GM18873 (cell line): ENCODE data around the gene IGLL1.
"Not testable (repeated sequence)": the region's sequence is repeated elsewhere in the genome, so short reads cannot be mapped to it uniquely, and the experiment has no call there.

Experiments used
- ATAC-seq: cut with Tn5 transposase; IDR thresholded peaks from one replicate; pipeline ENCODE4 v1.9.1; 2021; ENCODE audit warnings: mild to moderate bottlenecking, moderate library complexity, moderate number of reproducible peaks; ENCODE audit not compliant: unreplicated experiment, low FRiP score

IGLL1 gene

GRCh38 chr22:23543506-23544000, 36.5 kb downstream of the IGLL1 start:
- ATAC-seq = not testable (repeated sequence)

GRCh38 chr22:23542933-23543332, 37.2 kb downstream of the IGLL1 start:
- ATAC-seq = no peak

GRCh38 chr22:23542391-23542790, 37.7 kb downstream of the IGLL1 start:
- not testable (repeated sequence) for ATAC-seq

- not testable (repeated sequence) for ATAC-seq
Observed at GRCh38 chr22:23541849-23542281, 38.2 kb downstream of the IGLL1 start.

GRCh38 chr22:23540837-23541236, 39.3 kb downstream of the IGLL1 start:
- not testable (repeated sequence) for ATAC-seq

- not testable (repeated sequence) for ATAC-seq
Observed at GRCh38 chr22:23539839-23540198, 40.3 kb downstream of the IGLL1 start.

- ATAC-seq = no peak
Observed at GRCh38 chr22:23539135-23539838, 40.8 kb downstream of the IGLL1 start.

GRCh38 chr22:23538696-23539030, 41.4 kb downstream of the IGLL1 start:
- ATAC-seq = not testable (repeated sequence)

GRCh38 chr22:23537830-23538695, 42.0 kb downstream of the IGLL1 start:
- ATAC-seq = not testable (repeated sequence)

- no peak for ATAC-seq
Observed at GRCh38 chr22:23537416-23537815, 42.7 kb downstream of the IGLL1 start.

- ATAC-seq = no peak
Observed at GRCh38 chr22:23536821-23537345, 43.2 kb downstream of the IGLL1 start.

- not testable (repeated sequence) for ATAC-seq
Observed at GRCh38 chr22:23535790-23536661, 44.1 kb downstream of the IGLL1 start.

- no peak for ATAC-seq
Observed at GRCh38 chr22:23534851-23535717, 45.0 kb downstream of the IGLL1 start.

GRCh38 chr22:23534201-23534850, 45.8 kb downstream of the IGLL1 start:
- ATAC-seq = no peak

- no peak for ATAC-seq
Observed at GRCh38 chr22:23533771-23534191, 46.3 kb downstream of the IGLL1 start.

- no peak for ATAC-seq
Observed at GRCh38 chr22:23533328-23533762, 46.7 kb downstream of the IGLL1 start.

- no peak for ATAC-seq
Observed at GRCh38 chr22:23532731-23533130, 47.4 kb downstream of the IGLL1 start.

GRCh38 chr22:23531966-23532705, 48.0 kb downstream of the IGLL1 start:
- ATAC-seq = no peak
